Posterior vena cava (tissue), 2 donors: ENCODE data around the gene CKMT2. TPM values are rescaled to one million over a fixed set of nuclear protein-coding genes. Genes with fewer than 3 reads are reported as not detected.
"Not testable (repeated sequence)": the region's sequence is repeated elsewhere in the genome, so short reads cannot be mapped to it uniquely, and the experiment has no call there.

Experiments used
- DNase-seq: peaks from one replicate; pipeline ENCODE4 v3.0.0-alpha.2; 2020; ENCODE audit warnings: low spot score
- intact Hi-C, 2 donors: fragments of 100-400 bp; cut with DNase I; formaldehyde crosslinking; loops; one replicate each; pipeline versions ENCODE4 v1.14.1 to v1.14.2; 2022 to 2023
- total RNA-seq, 2 donors: library from RNA; stranded (reverse); fragmentation: NEBNext Ultra II Directional; extraction: Animal tissue kit (Norgen Biotek cat#: 25700); gene quantifications; one replicate each; pipeline ENCODE4 v1.2.1, GENCODE V29; 2021
- donor health status: DM: yes; HTN: yes; CAD: no.
- donor health status: DM: yes; HTN: yes; CAD: no.

The CKMT2 gene
- total RNA-seq, 2 donors from 2014 or later: 18.6 to 26.3 TPM

GRCh38 chr5:81290146-81290545 lies 57.0 kb downstream of the CKMT2 start:
- intact Hi-C loops: loop anchor here in 1 of 2 donors (10.0 kb wide), 1 partner anchor 55 kb away; the partner anchor contains the start of gene CKMT2
- no peak for DNase-seq

- intact Hi-C loops: loop anchor here in 1 of 2 donors (10.0 kb wide), 1 partner anchor 57 kb away; the partner anchor contains the start of gene CKMT2
- DNase-seq: no peak
These were observed 59.0 kb downstream of the CKMT2 start for GRCh38 chr5:81292130-81292529.

- intact Hi-C loops: loop anchor here in 1 of 2 donors (10.0 kb wide), 1 partner anchor 59 kb away; the partner anchor contains the start of gene CKMT2
- not testable (repeated sequence) for DNase-seq
These were observed 60.9 kb downstream of the CKMT2 start for GRCh38 chr5:81294021-81294420.

GRCh38 chr5:81297531-81297930 lies 64.4 kb downstream of the CKMT2 start:
- DNase-seq: no peak
- intact Hi-C loops: loop anchor here in 1 of 2 donors (10.0 kb wide), 1 partner anchor 63 kb away; the partner anchor contains the start of gene CKMT2

- intact Hi-C loops: no loop called here
- no peak for DNase-seq
These were observed 67.8 kb downstream of the CKMT2 start for GRCh38 chr5:81300921-81301270.

- intact Hi-C loops: no loop called here
- DNase-seq: peak; percentile 99
These were observed 68.3 kb downstream of the CKMT2 start, which contains the start of gene ZCCHC9 for GRCh38 chr5:81301271-81302015. TSS of gene ZCCHC9 (plus strand) at chr5:81301587. CDS start at chr5:81304758, 3,171 bp downstream.

- DNase-seq: no peak
- intact Hi-C loops: no loop called here
These were observed 69.5 kb downstream of the CKMT2 start for GRCh38 chr5:81302596-81302995.

GRCh38 chr5:81303563-81303962 lies 70.4 kb downstream of the CKMT2 start:
- DNase-seq: no peak
- intact Hi-C loops: no loop called here

GRCh38 chr5:81305785-81306184 lies 72.7 kb downstream of the CKMT2 start:
- DNase-seq: no peak
- intact Hi-C loops: no loop called here

GRCh38 chr5:81308836-81309235 lies 75.7 kb downstream of the CKMT2 start:
- intact Hi-C loops: no loop called here
- DNase-seq: no peak

- intact Hi-C loops: no loop called here
- no peak for DNase-seq
These were observed 77.4 kb downstream of the CKMT2 start for GRCh38 chr5:81310402-81311063.

- no peak for DNase-seq
- intact Hi-C loops: no loop called here
These were observed 80.2 kb downstream of the CKMT2 start for GRCh38 chr5:81313278-81313677.

- DNase-seq: no peak
- intact Hi-C loops: no loop called here
These were observed 80.6 kb downstream of the CKMT2 start for GRCh38 chr5:81313686-81314085.

GRCh38 chr5:81314581-81314980 lies 81.5 kb downstream of the CKMT2 start:
- intact Hi-C loops: no loop called here
- DNase-seq: no peak

GRCh38 chr5:81315336-81315735 lies 82.2 kb downstream of the CKMT2 start:
- intact Hi-C loops: no loop called here
- DNase-seq: no peak

- intact Hi-C loops: no loop called here
- DNase-seq: no peak
These were observed 82.7 kb downstream of the CKMT2 start for GRCh38 chr5:81315830-81316229.

Other genes starting within 250 kb of the CKMT2 start
- 10 to 100 TPM; 17.9 to 21.8 TPM for gene ZCCHC9, start 68.3 kb downstream of the CKMT2 start, total RNA-seq
- under 1 TPM in 1 of 2 donors, not detected in 1; 0.14 TPM for gene ACOT12, start 160.8 kb downstream of the CKMT2 start, total RNA-seq